NCI-H460 (cell line): ENCODE measurements around the gene FAAP100. TPM values are rescaled to one million over a fixed set of nuclear protein-coding genes. Genes with fewer than 3 reads are reported as not detected.

Source experiments
- DNase-seq: peaks from one replicate; pipeline ENCODE4 v3.0.0-alpha.2; 2016; ENCODE audit warnings: low read depth; ENCODE audit errors: extremely low read depth
- small RNA-seq, 2 experiments: library from RNA; depleted of rRNA; stranded (forward); fragments of <200 nt; gene quantifications; one replicate each; pipeline ENCODE3, GENCODE V24; 2014
- total RNA-seq: library from RNA; depleted of rRNA; stranded (reverse); fragments of >200 nt; shearing (Covaris generic); gene quantifications from 2 replicates; pipeline ENCODE4 v1.2.3, GENCODE V29; 2014; rRNA removed

Gene FAAP100
- total RNA-seq, 1 experiment from 2014 or later: 15.4 TPM

GRCh38 chr17:81492706-81493105, 59.4 kb downstream of the FAAP100 start:
- DNase-seq: no peak

DNA sequence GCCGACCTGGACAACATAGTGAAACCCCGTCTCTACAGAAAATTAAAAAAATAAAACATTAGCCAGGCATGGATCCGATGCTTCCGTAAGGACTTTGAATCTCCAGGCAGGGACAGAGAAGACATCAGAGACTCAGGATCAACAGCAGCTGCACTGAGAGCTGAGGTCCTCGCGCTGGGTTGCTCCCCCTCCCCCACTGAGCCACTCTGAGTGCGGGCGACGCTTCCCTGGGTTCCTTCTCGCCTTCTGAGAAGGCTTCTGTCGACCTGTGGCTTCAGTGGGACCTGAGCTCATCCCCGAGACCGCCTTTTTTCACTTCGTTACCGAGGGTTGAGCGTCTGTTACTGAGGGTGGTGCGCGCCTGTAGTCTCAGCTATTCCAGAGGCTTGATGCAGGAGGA, 60.0 kb downstream of the FAAP100 start:
- no peak for DNase-seq

DNA sequence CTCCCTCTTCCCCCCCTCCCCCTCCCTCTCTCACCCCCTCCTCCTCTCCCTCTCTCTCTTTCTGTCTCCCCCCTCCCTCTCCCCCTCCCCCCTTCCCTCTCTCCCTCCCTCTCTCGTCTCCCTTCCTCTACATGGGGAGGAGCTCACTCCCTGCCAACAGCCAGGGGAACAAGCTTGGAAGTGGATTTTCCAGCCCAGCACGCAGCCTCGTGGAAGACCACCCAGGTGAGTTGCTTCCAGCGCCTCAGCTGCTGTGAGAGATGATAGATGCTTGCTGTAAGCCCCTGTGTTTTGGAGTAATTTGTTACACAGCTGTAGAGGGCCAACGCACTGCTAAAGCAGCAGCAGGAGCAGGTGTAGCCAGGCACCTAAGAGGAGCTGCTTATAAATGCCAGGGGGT, 60.4 kb downstream of the FAAP100 start:
- DNase-seq: no peak

DNA sequence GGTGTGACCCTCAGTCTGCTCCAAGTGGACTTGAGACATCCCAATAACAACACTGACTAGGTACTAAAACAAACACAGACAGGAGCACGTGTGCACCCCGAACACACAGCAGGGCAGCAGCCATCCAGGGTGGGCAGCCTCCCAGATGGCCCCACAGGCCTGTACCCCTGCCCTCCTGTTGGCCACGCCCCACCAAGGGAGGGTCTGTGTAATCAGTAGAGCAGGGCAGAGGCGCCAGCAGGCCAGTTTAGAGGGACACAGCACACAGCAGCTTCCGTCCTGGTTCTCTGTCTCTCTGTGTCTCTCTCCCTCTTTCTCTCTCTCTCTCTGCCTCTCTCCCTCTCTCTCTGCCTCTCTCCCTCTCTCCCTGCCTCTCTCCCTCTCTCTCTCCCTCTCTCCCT, 61.0 kb downstream of the FAAP100 start:
- DNase-seq: peak; percentile 14

DNA sequence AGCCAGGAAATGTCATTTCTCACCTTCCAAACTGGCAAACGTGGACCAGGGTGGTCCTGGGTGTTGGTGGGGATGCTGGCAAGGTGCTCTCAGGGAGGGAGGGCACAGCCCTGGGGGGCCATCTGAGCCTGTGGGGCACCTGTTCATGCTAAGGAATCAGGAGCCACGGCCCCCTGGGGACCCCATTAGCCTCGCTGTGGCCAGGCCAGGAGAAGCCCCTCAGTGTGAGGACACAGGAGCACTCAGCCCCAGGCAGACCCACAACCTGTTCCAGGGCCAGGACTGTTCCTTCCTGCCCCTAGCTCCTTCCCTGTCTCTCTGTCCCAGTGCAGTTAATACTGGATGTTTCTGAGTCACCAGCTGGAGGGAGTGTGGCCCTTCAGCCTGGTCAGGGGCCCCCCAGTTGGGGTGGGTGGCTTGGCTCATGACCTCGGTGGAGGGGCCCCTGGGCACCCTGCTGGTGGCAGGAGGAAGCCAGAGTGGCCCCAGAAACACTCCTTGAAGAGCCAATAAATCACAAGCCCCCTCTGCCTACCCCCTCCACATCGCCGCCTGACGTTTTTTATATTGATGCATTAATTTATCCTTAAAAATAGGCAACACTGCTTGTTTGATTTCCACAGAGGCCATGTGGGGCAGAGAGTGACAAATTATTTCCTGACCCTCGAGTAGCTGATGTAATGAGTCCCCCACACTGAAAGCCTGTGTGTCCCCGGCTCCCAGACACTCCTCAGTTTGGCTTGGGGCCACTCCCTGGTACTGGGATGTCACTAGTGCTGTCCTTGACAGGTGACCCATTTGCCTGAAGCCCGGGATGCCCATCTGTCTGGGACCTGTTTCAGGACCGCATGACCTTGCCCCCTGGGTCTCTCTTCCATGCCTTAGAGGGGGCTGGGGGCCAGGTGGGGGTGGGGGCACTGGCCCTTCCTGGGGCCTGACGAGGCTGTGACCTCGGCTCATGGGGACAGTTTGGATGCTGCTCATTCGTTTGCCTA, 61.9 kb downstream of the FAAP100 start:
- no peak for DNase-seq

Small RNA genes lying within 50 kb of the gene (small RNA-seq; reads per million reads assigned to genes)
- gene RF00019: 0 reads per million in 2 experiments

Other genes with a start within 250 kb of the FAAP100 start
- 6.0 and 6.7 TPM in 2 replicates for gene BAHCC1, start 156.9 kb downstream of the FAAP100 start, total RNA-seq
- gene ACTG1, start 39.6 kb downstream of the FAAP100 start, total RNA-seq: 2,788 and 3,093 TPM in 2 replicates
- 0.46 and 0.62 TPM in 2 replicates for gene FSCN2, start 24.0 kb downstream of the FAAP100 start, total RNA-seq
- 57.1 and 69.9 TPM in 2 replicates for gene NPLOC4, start 84.8 kb upstream of the FAAP100 start, total RNA-seq
- 0.42 and 0.49 TPM in 2 replicates for gene TSPAN10, start 84.8 kb upstream of the FAAP100 start, total RNA-seq
- not detected in 2 replicates for gene PDE6G, start 104.2 kb upstream of the FAAP100 start, total RNA-seq
- gene OXLD1, start 114.3 kb upstream of the FAAP100 start, total RNA-seq: 47.5 and 60.0 TPM in 2 replicates
- gene CCDC137, start 114.4 kb upstream of the FAAP100 start, total RNA-seq: 20.3 and 21.7 TPM in 2 replicates
- gene ARL16, start 131.4 kb upstream of the FAAP100 start, total RNA-seq: 35.3 and 36.4 TPM in 2 replicates
- gene HGS, start 131.7 kb upstream of the FAAP100 start, total RNA-seq: 57.5 and 57.9 TPM in 2 replicates
- gene MRPL12, start 151.0 kb upstream of the FAAP100 start, total RNA-seq: 33.7 and 38.1 TPM in 2 replicates
- gene SLC25A10, start 159.9 kb upstream of the FAAP100 start, total RNA-seq: 9.4 and 12.6 TPM in 2 replicates